Mesodermal cell (in vitro differentiated cells): Measurements from ENCODE around the gene SELENOW.
"Not testable (repeated sequence)": the region's sequence is repeated elsewhere in the genome, so short reads cannot be mapped to it uniquely, and the experiment has no call there.

Experiments used
- H3K27ac ChIP-seq: 2 replicates; pipeline ENCODE4 v1.7.0; 2013; ENCODE audit warnings: mild to moderate bottlenecking, low read depth, low read length, moderate library complexity; ENCODE audit not compliant: severe bottlenecking
- H3K36me3 ChIP-seq: 2 replicates; pipeline ENCODE4 v1.7.1; 2013; ENCODE audit warnings: mild to moderate bottlenecking, low read length, moderate library complexity; ENCODE audit not compliant: control insufficient read depth, insufficient read depth
- H3K4me1 ChIP-seq: one replicate; pipeline ENCODE4 v1.7.1; 2013; ENCODE audit warnings: mild to moderate bottlenecking, low read length; ENCODE audit not compliant: insufficient read depth, control insufficient read depth, poor library complexity, severe bottlenecking
- H3K4me3 ChIP-seq: 2 replicates; pipeline ENCODE4 v1.7.0; 2013; ENCODE audit warnings: low read length, control low read depth, mild to moderate bottlenecking; ENCODE audit not compliant: insufficient read depth, poor library complexity, severe bottlenecking; ENCODE audit errors: extremely low read depth
- H3K9me3 ChIP-seq: 2 replicates; pipeline ENCODE4 v1.7.1; 2013; ENCODE audit warnings: mild to moderate bottlenecking, low read length, moderate library complexity; ENCODE audit not compliant: control insufficient read depth
- WGBS, 2 experiments: methylation state at CpG; one replicate each; pipeline ENCODE4 v1.1.5; 2013; ENCODE audit warnings: missing lambda C conversion rate in 2 of 2; ENCODE audit not compliant: insufficient coverage in 2 of 2; 5-methylcytosine and 5-hydroxymethylcytosine counted together

Gene SELENOW

GRCh38 chr19:47802521-47803043 lies 24.1 kb downstream of the SELENOW start:
- H3K9me3 ChIP-seq = no peaks in the 10 kb centered on the region
- H3K27ac ChIP-seq = no peak overlapping the region
- H3K4me3 ChIP-seq = no peak overlapping the region
- WGBS, 2 experiments = 91 to 96% methylated on average over 5 to 9 of the region's 25 CpGs
- no peaks in the 10 kb centered on the region for H3K36me3 ChIP-seq
- H3K4me1 ChIP-seq = no peaks in the 10 kb centered on the region

GRCh38 chr19:47803148-47803547 lies 24.6 kb downstream of the SELENOW start:
- H3K4me1 ChIP-seq, H3K27ac ChIP-seq, H3K4me3 ChIP-seq, H3K36me3 ChIP-seq, H3K9me3 ChIP-seq: not testable (repeated sequence)
- 96 to 100% methylated on average over 3 to 5 of the region's 21 CpGs for WGBS, 2 experiments

GRCh38 chr19:47803671-47804070 lies 25.2 kb downstream of the SELENOW start:
- WGBS, 2 experiments = no CpG with 5 or more reads among the region's 12 CpGs
- H3K4me1 ChIP-seq, H3K36me3 ChIP-seq, H3K27ac ChIP-seq, H3K4me3 ChIP-seq, H3K9me3 ChIP-seq: not testable (repeated sequence)

GRCh38 chr19:47804451-47804850 lies 25.9 kb downstream of the SELENOW start, which contains the start of gene TPRX1:
Gene TPRX1, minus strand, starts transcription at chr19:47804551. Its CDS starts 12 bp downstream, at chr19:47804539.
- H3K9me3 ChIP-seq, H3K4me1 ChIP-seq, H3K27ac ChIP-seq, H3K36me3 ChIP-seq, H3K4me3 ChIP-seq: not testable (repeated sequence)
- 96% methylated on average over 4 of the region's 5 CpGs; no CpG with 5 or more reads in 1 of the 2 experiments for WGBS, 2 experiments

GRCh38 chr19:47805313-47805712 lies 26.8 kb downstream of the SELENOW start:
- H3K4me3 ChIP-seq = no peak overlapping the region
- WGBS, 2 experiments = 94 to 97% methylated on average over 8 to 10 of the region's 10 CpGs
- no peaks in the 10 kb centered on the region for H3K36me3 ChIP-seq
- no peak overlapping the region for H3K27ac ChIP-seq
- H3K4me1 ChIP-seq = no peaks in the 10 kb centered on the region
- no peaks in the 10 kb centered on the region for H3K9me3 ChIP-seq

- Histone ChIP-seq H3K9me3 (no peaks in the 10 kb centered on the region), H3K36me3 (no peaks in the 10 kb centered on the region), H3K27ac (no peak overlapping the region), H3K4me3 (no peak overlapping the region), H3K4me1 (no peaks in the 10 kb centered on the region)
- 86 to 95% methylated on average over 3 to 5 of the region's 6 CpGs for WGBS, 2 experiments
Measured at GRCh38 chr19:47806435-47806834, 27.9 kb downstream of the SELENOW start.

- Histone ChIP-seq H3K9me3 (no peaks in the 10 kb centered on the region), H3K36me3 (no peaks in the 10 kb centered on the region), H3K4me1 (no peaks in the 10 kb centered on the region), H3K27ac (no peak overlapping the region), H3K4me3 (no peak overlapping the region)
- WGBS, 2 experiments = 63% methylated on average over 9 of the region's 17 CpGs; no CpG with 5 or more reads in 1 of the 2 experiments
Measured at GRCh38 chr19:47813304-47813994, 34.9 kb downstream of the SELENOW start.

GRCh38 chr19:47813995-47814328 lies 35.5 kb downstream of the SELENOW start:
- H3K36me3 ChIP-seq = no peaks in the 10 kb centered on the region
- H3K27ac ChIP-seq = no peak overlapping the region
- no peaks in the 10 kb centered on the region for H3K9me3 ChIP-seq
- H3K4me1 ChIP-seq = no peaks in the 10 kb centered on the region
- WGBS, 2 experiments = 51 to 62% methylated on average over 7 of the region's 7 CpGs
- H3K4me3 ChIP-seq = no peak overlapping the region

GRCh38 chr19:47816270-47816669 lies 37.8 kb downstream of the SELENOW start:
- H3K4me3 ChIP-seq, H3K9me3 ChIP-seq, H3K27ac ChIP-seq, H3K4me1 ChIP-seq, H3K36me3 ChIP-seq: not testable (repeated sequence)
- WGBS, 2 experiments = 97 to 100% methylated on average over 1 to 7 of the region's 8 CpGs

GRCh38 chr19:47818221-47818620 lies 39.7 kb downstream of the SELENOW start:
- H3K27ac ChIP-seq, H3K4me1 ChIP-seq, H3K9me3 ChIP-seq, H3K36me3 ChIP-seq, H3K4me3 ChIP-seq: not testable (repeated sequence)
- 86% methylated on average over 1 of the region's 1 CpG; no CpG with 5 or more reads in 1 of the 2 experiments for WGBS, 2 experiments

- H3K36me3 ChIP-seq = no peaks in the 10 kb centered on the region
- H3K27ac ChIP-seq = no peak overlapping the region
- WGBS, 2 experiments = 18 to 22% methylated on average over 4 to 6 of the region's 10 CpGs
- peaks cover 5% of the 10 kb centered on the region for H3K4me1 ChIP-seq
- no peaks in the 10 kb centered on the region for H3K9me3 ChIP-seq
- H3K4me3 ChIP-seq = no peak overlapping the region
Measured at GRCh38 chr19:47819858-47820257, 41.4 kb downstream of the SELENOW start.
